ENCODE data around the gene PTPRD. TPM values are rescaled to one million over a fixed set of nuclear protein-coding genes. Genes with fewer than 3 reads are reported as not detected.

The PTPRD gene
- total and polyA plus RNA-seq, 3 experiments from 2014 or later: 0.02 to 0.04 TPM; not detected in 1

DNA sequence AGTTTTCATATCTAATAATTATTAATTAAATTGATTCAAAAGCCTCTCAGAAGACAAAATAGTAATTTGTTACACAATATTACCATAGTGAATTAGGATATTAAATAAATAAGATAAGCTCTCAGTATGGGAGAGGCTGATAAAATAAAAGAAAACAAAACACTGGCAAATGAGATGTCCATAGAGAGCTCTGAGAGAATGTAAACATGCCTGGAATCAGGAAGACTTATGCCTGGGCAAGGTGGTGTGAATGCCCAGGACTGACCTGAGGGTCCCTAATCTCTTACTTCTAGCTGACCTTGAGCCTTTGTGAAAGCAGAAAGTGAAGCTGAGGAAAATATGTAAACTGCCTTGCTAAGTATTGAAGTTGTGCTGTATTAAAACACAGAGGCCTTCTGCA lies 616.5 kb downstream of the PTPRD start:
- ChIA-PET POLR2A (no interaction called here), CTCF (no interaction called here)
- no peak overlapping the region for H3K4me3 ChIP-seq (ENCODE audit: low read length)

DNA sequence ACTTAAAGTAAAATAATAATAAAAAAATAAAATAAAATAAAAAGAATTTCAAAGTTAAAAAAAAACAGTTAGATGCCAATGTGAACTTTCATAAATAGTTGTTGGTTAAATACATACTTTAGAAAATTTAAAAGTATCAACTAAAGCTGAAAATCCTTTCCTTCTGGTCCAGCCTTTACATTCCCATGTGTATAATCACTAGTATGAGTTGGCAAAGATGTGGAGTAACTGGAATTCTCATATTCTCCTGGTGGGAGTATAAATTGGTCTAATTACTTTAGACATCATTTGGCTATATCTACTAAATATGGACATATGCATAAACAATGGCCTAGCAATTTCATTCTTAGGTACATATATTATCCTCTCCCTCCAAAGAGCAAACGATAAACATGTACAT lies 619.9 kb downstream of the PTPRD start:
- Histone ChIP-seq H3K4me3 (ENCODE audit: low read length) (no peak overlapping the region), H3K4me1 (ENCODE audit: insufficient read depth, low read length) (no peaks in the 10 kb centered on the region), H3K27ac (ENCODE audit: low read depth, low read length) (no peak overlapping the region), H3K27me3 (ENCODE audit: insufficient read depth, low read length, poor library complexity, severe bottlenecking) (no peaks in the 10 kb centered on the region), H3K9me3 (ENCODE audit: low read length) (no peaks in the 10 kb centered on the region), H3K36me3 (ENCODE audit: insufficient read depth, low read length) (no peaks in the 10 kb centered on the region)
- no peak for DNase-seq
- CTCF ChIA-PET: no interaction called here
- POLR2A ChIA-PET: no interaction called here
- peaks cover 3 to 13% (median 7%) of the 10 kb centered on the region in 5 donors for H3K9me3 Mint-ChIP-seq
- no peaks in the 10 kb centered on the region for H3K4me1 Mint-ChIP-seq
- no peak overlapping the region for H3K27ac Mint-ChIP-seq
- no peak overlapping the region for H3K4me3 Mint-ChIP-seq
- H3K27me3 Mint-ChIP-seq: no peaks in the 10 kb centered on the region
- no peaks in the 10 kb centered on the region for H3K36me3 Mint-ChIP-seq

More for the DNA sequence above, 616.5 kb downstream of the PTPRD start:
- no peaks in the 10 kb centered on the region for H3K27me3 ChIP-seq (ENCODE audit: insufficient read depth, low read length, poor library complexity, severe bottlenecking)
- no peaks in the 10 kb centered on the region for H3K4me1 Mint-ChIP-seq
- no peak overlapping the region for H3K27ac Mint-ChIP-seq
- H3K4me1 ChIP-seq (ENCODE audit: insufficient read depth, low read length): no peaks in the 10 kb centered on the region
- no peak for DNase-seq
- no peak overlapping the region for H3K4me3 Mint-ChIP-seq
- H3K36me3 Mint-ChIP-seq: no peaks in the 10 kb centered on the region
- no peak overlapping the region for H3K27ac ChIP-seq (ENCODE audit: low read depth, low read length)
- H3K9me3 Mint-ChIP-seq: peaks cover 3 to 23% (median 12%) of the 10 kb centered on the region in 5 donors
- no peaks in the 10 kb centered on the region for H3K9me3 ChIP-seq (ENCODE audit: low read length)
- no peaks in the 10 kb centered on the region for H3K36me3 ChIP-seq (ENCODE audit: insufficient read depth, low read length)
- no peaks in the 10 kb centered on the region for H3K27me3 Mint-ChIP-seq

DNA sequence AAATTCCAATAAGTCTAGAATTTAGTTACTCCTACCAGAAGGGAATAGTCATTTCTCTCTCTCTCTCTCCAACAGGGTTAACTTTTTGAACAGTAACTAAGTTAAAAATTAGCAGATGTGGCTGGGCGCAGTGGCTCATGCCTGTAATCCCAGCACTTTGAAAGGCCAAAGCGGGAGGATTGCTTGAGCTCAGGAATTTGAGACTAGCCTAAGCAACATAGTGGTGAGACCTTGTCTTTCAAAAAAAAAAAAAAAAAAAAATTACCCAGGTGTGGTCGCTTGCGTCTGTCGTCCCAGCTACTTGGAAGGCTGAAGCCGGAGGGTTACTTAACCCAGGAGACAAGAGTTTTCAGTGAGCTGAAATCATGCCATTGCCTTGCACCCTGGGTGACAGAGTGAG lies 639.7 kb downstream of the PTPRD start:
- H3K27ac Mint-ChIP-seq: no peak overlapping the region
- DNase-seq: no peak
- ChIA-PET CTCF (no interaction called here), POLR2A (no interaction called here)
- no peaks in the 10 kb centered on the region for H3K36me3 Mint-ChIP-seq
- H3K4me1 Mint-ChIP-seq: no peaks in the 10 kb centered on the region
- no peak overlapping the region for H3K4me3 Mint-ChIP-seq
- H3K27ac ChIP-seq (ENCODE audit: low read depth, low read length): no peak overlapping the region
- no peaks in the 10 kb centered on the region for H3K36me3 ChIP-seq (ENCODE audit: insufficient read depth, low read length)
- no peaks in the 10 kb centered on the region for H3K9me3 ChIP-seq (ENCODE audit: low read length)
- H3K9me3 Mint-ChIP-seq: peaks cover 0 to 16% (median 2%) of the 10 kb centered on the region in 5 donors
- no peaks in the 10 kb centered on the region for H3K27me3 ChIP-seq (ENCODE audit: insufficient read depth, low read length, poor library complexity, severe bottlenecking)
- no peaks in the 10 kb centered on the region for H3K4me1 ChIP-seq (ENCODE audit: insufficient read depth, low read length)
- H3K4me3 ChIP-seq (ENCODE audit: low read length): no peak overlapping the region
- no peaks in the 10 kb centered on the region for H3K27me3 Mint-ChIP-seq

DNA sequence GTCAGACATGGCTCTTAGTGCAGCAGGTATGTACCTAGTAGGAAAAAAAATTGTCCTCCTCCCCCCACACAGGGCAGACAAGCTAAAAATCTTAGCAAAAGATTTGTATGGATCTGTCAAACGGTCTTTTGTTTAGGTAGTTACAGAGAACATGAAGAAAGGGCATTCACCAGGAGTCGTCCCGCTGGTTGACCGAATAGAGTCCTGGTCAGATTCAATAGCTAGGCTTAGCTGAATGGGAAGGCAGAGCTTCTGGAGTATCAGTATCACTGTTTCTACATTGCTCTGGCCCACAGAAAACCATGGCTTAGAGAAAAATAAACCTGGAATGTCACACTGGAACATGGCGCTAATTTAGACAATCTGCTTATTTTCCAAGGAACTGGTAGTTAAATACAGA lies 642.3 kb downstream of the PTPRD start:
- no peak overlapping the region for H3K4me3 Mint-ChIP-seq
- CTCF ChIA-PET: no interaction called here

DNA sequence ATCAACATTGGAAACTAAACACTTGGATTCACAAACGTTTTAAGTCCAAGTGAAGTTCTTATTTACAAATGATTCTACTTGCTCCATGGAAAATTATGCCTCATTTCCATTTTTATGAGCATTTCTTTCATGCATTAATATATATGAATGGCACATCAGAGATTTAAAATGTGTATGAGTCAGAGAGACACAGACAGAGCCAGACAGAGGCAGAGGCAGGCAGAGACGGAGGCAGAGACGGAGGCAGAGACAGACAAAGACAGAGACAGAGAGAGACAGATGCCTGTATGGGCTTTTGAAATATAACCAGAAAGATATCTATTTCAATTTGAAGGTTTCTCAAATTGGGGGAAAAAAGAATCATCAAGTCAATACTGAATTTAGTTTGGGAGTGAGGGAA lies 649.0 kb downstream of the PTPRD start:
- no peak overlapping the region for H3K27ac ChIP-seq (ENCODE audit: low read depth, low read length)
- H3K4me3 ChIP-seq (ENCODE audit: low read length): no peak overlapping the region
- H3K36me3 Mint-ChIP-seq: no peaks in the 10 kb centered on the region
- ChIA-PET POLR2A (no interaction called here), CTCF (no interaction called here)
- H3K4me1 ChIP-seq (ENCODE audit: insufficient read depth, low read length): no peaks in the 10 kb centered on the region
- no peak overlapping the region for H3K4me3 Mint-ChIP-seq
- H3K9me3 Mint-ChIP-seq: peaks cover 0 to 24% (median 3%) of the 10 kb centered on the region in 5 donors
- no peaks in the 10 kb centered on the region for H3K36me3 ChIP-seq (ENCODE audit: insufficient read depth, low read length)
- no peaks in the 10 kb centered on the region for H3K27me3 Mint-ChIP-seq
- no peak for DNase-seq
- H3K27me3 ChIP-seq (ENCODE audit: insufficient read depth, low read length, poor library complexity, severe bottlenecking): no peaks in the 10 kb centered on the region
- no peaks in the 10 kb centered on the region for H3K9me3 ChIP-seq (ENCODE audit: low read length)
- H3K27ac Mint-ChIP-seq: no peak overlapping the region
- H3K4me1 Mint-ChIP-seq: no peaks in the 10 kb centered on the region

More for the DNA sequence above, 642.3 kb downstream of the PTPRD start:
- H3K4me1 ChIP-seq (ENCODE audit: insufficient read depth, low read length): no peaks in the 10 kb centered on the region
- Mint-ChIP-seq H3K36me3 (no peaks in the 10 kb centered on the region), H3K27ac (no peak overlapping the region), H3K27me3 (no peaks in the 10 kb centered on the region), H3K9me3 (peaks cover 0 to 19% (median 2%) of the 10 kb centered on the region in 5 donors), H3K4me1 (no peaks in the 10 kb centered on the region)
- no peaks in the 10 kb centered on the region for H3K9me3 ChIP-seq (ENCODE audit: low read length)
- no peak for DNase-seq
- no peaks in the 10 kb centered on the region for H3K36me3 ChIP-seq (ENCODE audit: insufficient read depth, low read length)
- POLR2A ChIA-PET: no interaction called here
- no peak overlapping the region for H3K27ac ChIP-seq (ENCODE audit: low read depth, low read length)
- H3K27me3 ChIP-seq (ENCODE audit: insufficient read depth, low read length, poor library complexity, severe bottlenecking): no peaks in the 10 kb centered on the region
- H3K4me3 ChIP-seq (ENCODE audit: low read length): no peak overlapping the region

DNA sequence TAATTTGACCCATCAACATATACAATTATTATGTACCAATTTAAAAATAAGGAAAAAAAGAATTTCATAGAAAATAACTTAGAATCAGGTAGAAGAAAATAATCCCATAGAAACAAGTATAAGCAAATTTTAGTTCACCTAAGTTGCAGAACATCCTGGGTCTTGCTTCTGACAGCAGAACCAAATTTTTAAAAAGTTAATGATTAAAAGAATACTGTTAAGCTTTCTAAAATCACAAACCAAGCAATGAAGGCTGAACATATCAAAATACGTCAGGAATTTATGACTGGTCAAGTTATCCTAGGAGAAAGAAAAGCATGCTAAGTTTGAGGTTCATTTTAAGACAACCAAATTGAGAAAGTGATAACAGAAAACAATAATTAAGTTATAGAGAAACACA lies 650.9 kb downstream of the PTPRD start:
- Mint-ChIP-seq H3K4me3 (no peak overlapping the region), H3K9me3 (peaks cover 0 to 22% (median 3%) of the 10 kb centered on the region in 5 donors), H3K36me3 (no peaks in the 10 kb centered on the region), H3K4me1 (no peaks in the 10 kb centered on the region), H3K27me3 (no peaks in the 10 kb centered on the region), H3K27ac (no peak overlapping the region)
- Histone ChIP-seq H3K9me3 (ENCODE audit: low read length) (no peaks in the 10 kb centered on the region), H3K27ac (ENCODE audit: low read depth, low read length) (no peak overlapping the region), H3K4me1 (ENCODE audit: insufficient read depth, low read length) (no peaks in the 10 kb centered on the region), H3K36me3 (ENCODE audit: insufficient read depth, low read length) (no peaks in the 10 kb centered on the region), H3K27me3 (ENCODE audit: insufficient read depth, low read length, poor library complexity, severe bottlenecking) (no peaks in the 10 kb centered on the region), H3K4me3 (ENCODE audit: low read length) (no peak overlapping the region)
- ChIA-PET CTCF (no interaction called here), POLR2A (no interaction called here)
- no peak for DNase-seq

DNA sequence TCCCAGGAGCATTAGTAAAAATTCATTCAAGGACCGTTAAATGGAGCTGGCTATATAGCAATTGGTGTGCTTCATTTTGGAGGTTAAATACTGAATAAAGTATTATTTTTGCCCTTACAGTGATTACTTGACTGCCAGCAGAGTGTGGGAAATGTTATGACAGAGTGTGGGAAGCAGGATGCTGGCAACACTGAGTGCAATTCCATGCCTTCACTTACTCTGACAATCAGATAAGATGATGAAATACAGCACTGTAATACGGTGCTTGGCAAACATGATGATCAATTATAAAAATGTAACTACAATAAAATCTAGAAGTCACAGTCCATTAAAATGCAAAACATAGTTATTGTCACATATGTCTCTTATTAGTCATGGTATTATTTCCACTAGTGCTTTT lies 651.3 kb downstream of the PTPRD start:
- Histone ChIP-seq H3K9me3 (ENCODE audit: low read length) (no peaks in the 10 kb centered on the region), H3K36me3 (ENCODE audit: insufficient read depth, low read length) (no peaks in the 10 kb centered on the region), H3K4me1 (ENCODE audit: insufficient read depth, low read length) (no peaks in the 10 kb centered on the region), H3K4me3 (ENCODE audit: low read length) (no peak overlapping the region), H3K27me3 (ENCODE audit: insufficient read depth, low read length, poor library complexity, severe bottlenecking) (no peaks in the 10 kb centered on the region), H3K27ac (ENCODE audit: low read depth, low read length) (no peak overlapping the region)
- ChIA-PET POLR2A (no interaction called here), CTCF (no interaction called here)
- no peak overlapping the region for H3K27ac Mint-ChIP-seq
- H3K4me3 Mint-ChIP-seq: no peak overlapping the region
- no peaks in the 10 kb centered on the region for H3K36me3 Mint-ChIP-seq
- no peak for DNase-seq
- peaks cover 0 to 27% (median 3%) of the 10 kb centered on the region in 5 donors for H3K9me3 Mint-ChIP-seq
- H3K4me1 Mint-ChIP-seq: no peaks in the 10 kb centered on the region
- H3K27me3 Mint-ChIP-seq: no peaks in the 10 kb centered on the region

DNA sequence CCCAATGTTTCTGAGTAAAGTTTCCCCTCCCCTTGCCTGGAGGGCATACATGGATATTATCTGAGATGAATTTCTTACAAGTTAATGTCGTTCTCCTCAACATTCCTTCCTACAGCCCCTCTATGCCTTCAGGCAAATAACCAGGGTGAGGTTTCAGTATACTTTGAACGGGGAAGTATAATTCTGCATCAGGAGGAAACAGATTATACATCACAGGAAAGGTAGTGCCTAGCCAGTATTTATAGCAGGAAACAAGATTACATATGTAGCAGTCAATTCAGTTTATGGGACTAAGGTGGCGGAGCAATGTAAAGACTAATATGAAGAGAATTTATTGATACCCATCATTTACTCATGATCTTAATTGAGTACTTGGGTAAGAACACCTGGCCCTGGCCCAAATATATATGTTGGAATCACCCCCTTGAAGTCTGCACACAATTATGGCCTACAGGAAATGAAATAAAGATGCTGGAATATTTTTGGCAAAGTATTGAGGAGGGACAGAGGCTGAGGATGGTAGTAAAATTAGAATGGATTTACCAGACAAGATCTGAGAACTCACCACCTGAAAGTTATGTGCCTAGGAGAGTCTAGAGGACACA lies 661.1 kb downstream of the PTPRD start:
- no peak overlapping the region for H3K27ac Mint-ChIP-seq
- H3K4me1 Mint-ChIP-seq: no peaks in the 10 kb centered on the region
- no peak for DNase-seq
- CTCF ChIA-PET: no interaction called here
- H3K36me3 Mint-ChIP-seq: no peaks in the 10 kb centered on the region
- Histone ChIP-seq H3K9me3 (ENCODE audit: low read length) (no peaks in the 10 kb centered on the region), H3K27ac (ENCODE audit: low read depth, low read length) (no peak overlapping the region), H3K4me3 (ENCODE audit: low read length) (no peak overlapping the region), H3K27me3 (ENCODE audit: insufficient read depth, low read length, poor library complexity, severe bottlenecking) (no peaks in the 10 kb centered on the region), H3K4me1 (ENCODE audit: insufficient read depth, low read length) (no peaks in the 10 kb centered on the region), H3K36me3 (ENCODE audit: insufficient read depth, low read length) (no peaks in the 10 kb centered on the region)
- peaks cover 0 to 14% (median 2%) of the 10 kb centered on the region in 5 donors for H3K9me3 Mint-ChIP-seq
- H3K27me3 Mint-ChIP-seq: no peaks in the 10 kb centered on the region
- H3K4me3 Mint-ChIP-seq: no peak overlapping the region
- POLR2A ChIA-PET: no interaction called here

DNA sequence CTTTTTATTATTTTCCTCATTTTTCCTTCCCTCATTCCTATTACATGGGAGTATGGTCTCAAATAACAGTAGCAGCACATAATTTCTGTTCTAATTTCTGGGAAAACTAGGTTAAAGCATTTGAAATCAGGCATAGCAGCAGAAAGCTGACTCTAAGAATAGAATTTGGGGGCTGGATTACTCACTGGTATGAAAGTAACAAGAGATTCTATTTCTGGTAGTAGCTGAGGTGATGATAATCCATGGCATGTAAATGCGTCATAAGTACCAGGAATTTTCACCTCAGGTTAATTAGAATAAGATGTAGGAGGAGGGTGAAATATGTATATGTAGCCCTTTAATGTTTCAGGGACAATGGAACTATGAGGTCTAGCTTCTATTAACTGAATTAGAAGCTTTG lies 662.0 kb downstream of the PTPRD start:
- Mint-ChIP-seq H3K4me1 (no peaks in the 10 kb centered on the region), H3K27me3 (no peaks in the 10 kb centered on the region), H3K36me3 (no peaks in the 10 kb centered on the region), H3K9me3 (peaks cover 0 to 7% (median 2%) of the 10 kb centered on the region in 5 donors), H3K27ac (no peak overlapping the region), H3K4me3 (no peak overlapping the region)
- Histone ChIP-seq H3K27ac (ENCODE audit: low read depth, low read length) (no peak overlapping the region), H3K36me3 (ENCODE audit: insufficient read depth, low read length) (no peaks in the 10 kb centered on the region), H3K4me1 (ENCODE audit: insufficient read depth, low read length) (no peaks in the 10 kb centered on the region), H3K27me3 (ENCODE audit: insufficient read depth, low read length, poor library complexity, severe bottlenecking) (no peaks in the 10 kb centered on the region), H3K4me3 (ENCODE audit: low read length) (no peak overlapping the region), H3K9me3 (ENCODE audit: low read length) (no peaks in the 10 kb centered on the region)
- ChIA-PET CTCF (no interaction called here), POLR2A (no interaction called here)
- DNase-seq: no peak
